Measurements from ENCODE around the gene DYRK2.

DNA sequence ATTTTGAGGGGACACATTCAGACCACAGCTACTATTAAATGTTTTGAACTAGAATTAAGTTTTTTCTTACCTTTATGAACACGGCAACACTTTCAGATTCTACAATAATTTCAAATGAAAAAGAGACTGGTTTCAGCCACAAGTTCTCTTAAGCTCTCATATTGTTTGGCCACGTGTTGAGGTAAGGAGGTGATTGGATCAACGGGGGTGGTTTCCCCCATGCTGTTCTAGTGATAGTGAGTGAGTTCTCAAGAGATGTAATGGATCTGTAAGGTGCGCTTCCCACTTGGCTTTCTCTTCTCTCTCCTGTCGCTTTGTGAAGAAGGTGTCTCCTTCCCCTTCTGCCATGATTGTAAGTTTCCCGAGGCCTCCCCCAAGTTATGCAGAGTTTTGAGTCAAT lies 48.9 kb upstream of the DYRK2 start:
- TF ChIP-seq, protein P1, sequence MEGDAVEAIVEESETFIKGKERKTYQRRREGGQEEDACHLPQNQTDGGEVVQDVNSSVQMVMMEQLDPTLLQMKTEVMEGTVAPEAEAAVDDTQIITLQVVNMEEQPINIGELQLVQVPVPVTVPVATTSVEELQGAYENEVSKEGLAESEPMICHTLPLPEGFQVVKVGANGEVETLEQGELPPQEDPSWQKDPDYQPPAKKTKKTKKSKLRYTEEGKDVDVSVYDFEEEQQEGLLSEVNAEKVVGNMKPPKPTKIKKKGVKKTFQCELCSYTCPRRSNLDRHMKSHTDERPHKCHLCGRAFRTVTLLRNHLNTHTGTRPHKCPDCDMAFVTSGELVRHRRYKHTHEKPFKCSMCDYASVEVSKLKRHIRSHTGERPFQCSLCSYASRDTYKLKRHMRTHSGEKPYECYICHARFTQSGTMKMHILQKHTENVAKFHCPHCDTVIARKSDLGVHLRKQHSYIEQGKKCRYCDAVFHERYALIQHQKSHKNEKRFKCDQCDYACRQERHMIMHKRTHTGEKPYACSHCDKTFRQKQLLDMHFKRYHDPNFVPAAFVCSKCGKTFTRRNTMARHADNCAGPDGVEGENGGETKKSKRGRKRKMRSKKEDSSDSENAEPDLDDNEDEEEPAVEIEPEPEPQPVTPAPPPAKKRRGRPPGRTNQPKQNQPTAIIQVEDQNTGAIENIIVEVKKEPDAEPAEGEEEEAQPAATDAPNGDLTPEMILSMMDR (conservative IDR thresholded peaks at IDR 0.05 in 1 of 2, IDR thresholded peaks at IDR 0.05 in 1 of 2; ENCODE audit: extremely low read depth in 1 of 2, insufficient read depth in 1 of 2, low read depth in 1 of 2, low read length in 2 of 2), result no peak
- TF ChIP-seq EZH2 (IDR thresholded peaks at IDR 0.05; ENCODE audit: borderline replicate concordance, low read length), result no peak
